ENCODE results near the gene SMAD1. TPM values are rescaled to one million over a fixed set of nuclear protein-coding genes. Genes with fewer than 3 reads are reported as not detected.

SMAD1 gene
- total RNA-seq, 1 donor from 2014 or later = 26.3 TPM

GRCh38 chr4:145523117-145523516 is 41.5 kb downstream of the SMAD1 start:
- Mint-ChIP-seq H3K4me1 (ENCODE audit: low read depth) (peaks cover 4% of the 10 kb centered on the region), H3K4me3 (ENCODE audit: low read depth) (no peak overlapping the region), H3K27ac (no peak overlapping the region), H3K9me3 (ENCODE audit: low read depth) (no peaks in the 10 kb centered on the region), H3K27me3 (no peaks in the 10 kb centered on the region), H3K36me3 (ENCODE audit: insufficient read depth) (peaks cover 15% of the 10 kb centered on the region)
- no peak for TF ChIP-seq CTCF (IDR thresholded peaks at IDR 0.05; ENCODE audit: unreplicated experiment)
- DNase-seq (ENCODE audit: low spot score, unreplicated experiment) = no peak

- DNase-seq (ENCODE audit: low spot score, unreplicated experiment) = no peak
- Mint-ChIP-seq H3K27ac (no peak overlapping the region), H3K4me1 (ENCODE audit: low read depth) (peaks cover 4% of the 10 kb centered on the region), H3K27me3 (no peaks in the 10 kb centered on the region), H3K4me3 (ENCODE audit: low read depth) (no peak overlapping the region), H3K36me3 (ENCODE audit: insufficient read depth) (peaks cover 15% of the 10 kb centered on the region), H3K9me3 (ENCODE audit: low read depth) (no peaks in the 10 kb centered on the region)
- no peak for TF ChIP-seq CTCF (IDR thresholded peaks at IDR 0.05; ENCODE audit: unreplicated experiment)
These were observed 42.9 kb downstream of the SMAD1 start for GRCh38 chr4:145524552-145524951.

GRCh38 chr4:145525291-145525740 is 43.7 kb downstream of the SMAD1 start:
- TF ChIP-seq CTCF (IDR thresholded peaks at IDR 0.05; ENCODE audit: unreplicated experiment) = no peak
- H3K9me3 Mint-ChIP-seq (ENCODE audit: low read depth) = no peaks in the 10 kb centered on the region
- peaks cover 13% of the 10 kb centered on the region for H3K36me3 Mint-ChIP-seq (ENCODE audit: insufficient read depth)
- H3K27me3 Mint-ChIP-seq = no peaks in the 10 kb centered on the region
- no peak for DNase-seq (ENCODE audit: low spot score, unreplicated experiment)
- peaks cover 4% of the 10 kb centered on the region for H3K4me1 Mint-ChIP-seq (ENCODE audit: low read depth)
- H3K27ac Mint-ChIP-seq = peak overlapping the region; percentile 19
- no peak overlapping the region for H3K4me3 Mint-ChIP-seq (ENCODE audit: low read depth)

- peaks cover 4% of the 10 kb centered on the region for H3K4me1 Mint-ChIP-seq (ENCODE audit: low read depth)
- H3K36me3 Mint-ChIP-seq (ENCODE audit: insufficient read depth) = peaks cover 8% of the 10 kb centered on the region
- no peak for TF ChIP-seq CTCF (IDR thresholded peaks at IDR 0.05; ENCODE audit: unreplicated experiment)
- no peak overlapping the region for H3K4me3 Mint-ChIP-seq (ENCODE audit: low read depth)
- no peak overlapping the region for H3K27ac Mint-ChIP-seq
- H3K9me3 Mint-ChIP-seq (ENCODE audit: low read depth) = no peaks in the 10 kb centered on the region
- no peak for DNase-seq (ENCODE audit: low spot score, unreplicated experiment)
- H3K27me3 Mint-ChIP-seq = no peaks in the 10 kb centered on the region
These were observed 46.1 kb downstream of the SMAD1 start for GRCh38 chr4:145527773-145528172.

GRCh38 chr4:145528601-145529000 is 46.9 kb downstream of the SMAD1 start:
- no peak for TF ChIP-seq CTCF (IDR thresholded peaks at IDR 0.05; ENCODE audit: unreplicated experiment)
- Mint-ChIP-seq H3K36me3 (ENCODE audit: insufficient read depth) (peaks cover 8% of the 10 kb centered on the region), H3K9me3 (ENCODE audit: low read depth) (no peaks in the 10 kb centered on the region), H3K27me3 (no peaks in the 10 kb centered on the region), H3K27ac (no peak overlapping the region), H3K4me3 (ENCODE audit: low read depth) (no peak overlapping the region), H3K4me1 (ENCODE audit: low read depth) (peaks cover 4% of the 10 kb centered on the region)
- no peak for DNase-seq (ENCODE audit: low spot score, unreplicated experiment)

All from progenitor cell of endocrine pancreas (in vitro differentiated cells).